B cell (primary cell): ENCODE measurements around the gene KCND1. TPM values are rescaled to one million over a fixed set of nuclear protein-coding genes. Genes with fewer than 3 reads are reported as not detected.

Experiments
- ATAC-seq: fragments of 200-7000 bp; cut with Tn5 transposase; one replicate; pipeline ENCODE4 v1.10.0; 2021; ENCODE audit warnings: low read depth, mild to moderate bottlenecking, moderate number of reproducible peaks, moderate library complexity
- CTCF ChIA-PET: fragments of 350-600 bp; sonication (Branson Sonifier 250); formaldehyde crosslinking; loops from one replicate; lab custom pipeline; 2021; ENCODE audit warnings: antibody characterized with exemption, inconsistent platforms; lab: Charles Lee
- POLR2A ChIA-PET: fragments of 350-600 bp; sonication (Branson Sonifier 250); formaldehyde crosslinking; loops from one replicate; lab custom pipeline; 2021; ENCODE audit warnings: antibody characterized with exemption; lab: Charles Lee
- DNase-seq: peaks from one replicate; pipeline ENCODE4 v3.0.0; 2013
- H2AFZ ChIP-seq: 2 replicates; pipeline ENCODE4 v1.6.1; 2012; ENCODE audit warnings: mild to moderate bottlenecking, low read depth, low read length; ENCODE audit not compliant: insufficient read depth, poor library complexity, severe bottlenecking
- H3K27ac ChIP-seq, 2 donors: 1 replicate in 1 of 2; 2 replicates in 1 of 2; pipeline ENCODE4 v1.5.1; 2012 to 2013; ENCODE audit warnings: low read length in 2 of 2, mild to moderate bottlenecking in 2 of 2, moderate library complexity in 1 of 2
- H3K27me3 ChIP-seq, 4 experiments: fragments of 200-600 bp in 1 of 4; sonication (generic) in 1 of 4; replicated peaks in 1 of 4; 1 replicate in 2 of 4; 2 replicates in 2 of 4; pipeline versions ENCODE4 v1.6.1 to v1.7.0; 2013 to 2016; ENCODE audit warnings: low read length in 3 of 4, mild to moderate bottlenecking in 2 of 4, mixed read lengths in 1 of 4, moderate library complexity in 1 of 4; ENCODE audit not compliant: insufficient read depth in 4 of 4, control insufficient read depth in 3 of 4; ENCODE audit errors: control extremely low read depth in 1 of 4
- H3K36me3 ChIP-seq, 2 experiments: replicated peaks in 1 of 2; 1 replicate in 1 of 2; 2 replicates in 1 of 2; pipeline versions ENCODE4 v1.6.1 to v1.7.1; 2013; ENCODE audit warnings: low read length in 1 of 2; ENCODE audit not compliant: insufficient read depth in 2 of 2, control insufficient read depth in 1 of 2; ENCODE audit errors: control extremely low read depth in 1 of 2, extremely low read depth in 1 of 2
- H3K4me1 ChIP-seq, 2 donors: fragments of 200-600 bp in 1 of 2; sonication (generic) in 1 of 2; 1 replicate in 1 of 2; 2 replicates in 1 of 2; pipeline versions ENCODE4 v1.5.1 to v1.6.1; 2013 to 2017; ENCODE audit warnings: low read length in 2 of 2; ENCODE audit not compliant: control insufficient read depth in 2 of 2, insufficient read depth in 2 of 2
- H3K4me2 ChIP-seq: replicated peaks from 2 replicates; pipeline ENCODE3; 2012; ENCODE audit warnings: mild to moderate bottlenecking, low read depth, low read length; ENCODE audit not compliant: poor library complexity, severe bottlenecking
- H3K4me3 ChIP-seq, 5 experiments: fragments of 200-600 bp in 1 of 5; sonication (generic) in 1 of 5; 1 replicate in 3 of 5; 2 replicates in 2 of 5; pipeline versions ENCODE4 v1.5.1 to v1.7.0; 2011 to 2016; ENCODE audit warnings: low read length in 4 of 5, mild to moderate bottlenecking in 4 of 5, low read depth in 2 of 5, control low read depth in 1 of 5, moderate library complexity in 1 of 5; ENCODE audit not compliant: insufficient read depth in 1 of 5; ENCODE audit errors: control extremely low read depth in 1 of 5, extremely low read depth in 1 of 5
- H3K79me2 ChIP-seq: fragments of 200-600 bp; sonication (generic); one replicate; pipeline ENCODE4 v1.6.0; 2016; ENCODE audit warnings: low read length; ENCODE audit not compliant: control insufficient read depth, insufficient read depth
- H3K9ac ChIP-seq: fragments of 200-600 bp; sonication (generic); 2 replicates; pipeline ENCODE4 v1.6.1; 2017; ENCODE audit warnings: mild to moderate bottlenecking, low read length, moderate library complexity
- H3K9me3 ChIP-seq, 3 donors: one replicate each; pipeline versions ENCODE4 v1.6.1 to v1.7.1; 2013; ENCODE audit warnings: low read length in 2 of 3; ENCODE audit not compliant: control insufficient read depth in 2 of 3, insufficient read depth in 1 of 3; ENCODE audit errors: control extremely low read depth in 1 of 3
- H4K20me1 ChIP-seq: 2 replicates; pipeline ENCODE4 v1.6.0; 2012; ENCODE audit warnings: mild to moderate bottlenecking, low read length; ENCODE audit not compliant: insufficient read depth, control insufficient read depth, poor library complexity, severe bottlenecking
- H3K27ac Mint-ChIP-seq: one replicate; pipeline ENCODE4 v1.8.0; 2021; ENCODE audit warnings: mixed read lengths
- H3K27me3 Mint-ChIP-seq: one replicate; pipeline ENCODE4 v1.8.0; 2021; ENCODE audit warnings: mixed read lengths
- H3K4me1 Mint-ChIP-seq: one replicate; pipeline ENCODE4 v1.8.0; 2021; ENCODE audit warnings: mixed read lengths
- H3K4me3 Mint-ChIP-seq: one replicate; pipeline ENCODE4 v1.8.0; 2021; ENCODE audit warnings: mixed read lengths
- H3K9me3 Mint-ChIP-seq: one replicate; pipeline ENCODE4 v1.8.0; 2022; ENCODE audit warnings: mixed read lengths; ENCODE audit not compliant: insufficient read depth
- CTCF ChIP-seq: fragments of 200-600 bp; IDR thresholded peaks from one replicate; pipeline ENCODE4 v1.8.0; 2022; ENCODE audit warnings: antibody characterized with exemption, mild to moderate bottlenecking
- EZH2 ChIP-seq: IDR thresholded peaks from 2 replicates; pipeline ENCODE4 v1.6.1; 2012; ENCODE audit warnings: borderline replicate concordance, low read depth, mild to moderate bottlenecking, moderate library complexity, low read length; ENCODE audit not compliant: insufficient read depth, poor library complexity, severe bottlenecking
- WGBS: methylation state at CpG from one replicate; pipeline ENCODE4 v1.1.5; 2013; ENCODE audit warnings: missing lambda C conversion rate; ENCODE audit not compliant: insufficient coverage; 5-methylcytosine and 5-hydroxymethylcytosine counted together
- intact Hi-C: fragments of 100-400 bp; cut with micrococcal nuclease; formaldehyde crosslinking; loops from one replicate; pipeline ENCODE4 v1.10.0; 2022
- polyA plus RNA-seq: library from polyadenylated mRNA; depleted of rRNA; stranded (reverse); fragments of >200 nt; gene quantifications from 2 replicates; pipeline ENCODE4 v1.2.3, GENCODE V29; 2012
- total RNA-seq, 2 donors: library from RNA; stranded (reverse); fragments of 120-200 nt in 1 of 2; gene quantifications; 1 replicate in 1 of 2; 2 replicates in 1 of 2; pipeline versions ENCODE4 v1.2.3 to v1.2.4, GENCODE V29; 2013 to 2022

Gene KCND1
- total and polyA plus RNA-seq, 2 donors (not counting 1 experiment from before 2014, with no cell fraction given): 2.2 to 2.3 TPM

GRCh38 chrX:48920718-48921104 is 50.9 kb downstream of the KCND1 start:
- peak overlapping the region; percentile 98 for H3K4me3 Mint-ChIP-seq
- H3K36me3 ChIP-seq: peaks cover 0 to 42% of the 10 kb centered on the region in 2 experiments
- no peaks in the 10 kb centered on the region for H3K9me3 ChIP-seq
- peaks cover 27% of the 10 kb centered on the region for H4K20me1 ChIP-seq
- H3K9ac ChIP-seq: no peak overlapping the region
- peak overlapping the region; percentile 97 for H3K27ac Mint-ChIP-seq
- H3K27ac ChIP-seq: peak overlapping the region in 1 of 2 donors; percentile 23
- H3K79me2 ChIP-seq: peaks cover 59% of the 10 kb centered on the region
- no peak for DNase-seq
- no peaks in the 10 kb centered on the region for H3K27me3 Mint-ChIP-seq
- CTCF ChIA-PET: interaction anchor here (0.6 to 4.0 kb wide), 2 partner anchors 17 to 30 kb away, joined by 3 to 28 read pairs; no protein-coding TSS in a partner anchor
- H3K4me3 ChIP-seq: peak overlapping the region in 1 of 5 experiments; percentile 94
- WGBS: no CpG with 5 or more reads among the region's 4 CpGs
- H3K4me1 ChIP-seq: peaks cover 21 to 39% of the 10 kb centered on the region in 2 donors
- H3K27me3 ChIP-seq: no peaks in the 10 kb centered on the region
- peaks cover 36% of the 10 kb centered on the region for H3K4me1 Mint-ChIP-seq
- intact Hi-C loops: no loop called here
- H2AFZ ChIP-seq: no peak overlapping the region
- POLR2A ChIA-PET: interaction anchor here (5.9 kb wide), 1 partner anchor 17 kb away, joined by 101 read pairs; no protein-coding TSS in a partner anchor
- TF ChIP-seq EZH2: no peak
- no peak for TF ChIP-seq CTCF
- no peak for ATAC-seq
- peak overlapping the region; percentile 77 for H3K4me2 ChIP-seq
- no peaks in the 10 kb centered on the region for H3K9me3 Mint-ChIP-seq

DNA sequence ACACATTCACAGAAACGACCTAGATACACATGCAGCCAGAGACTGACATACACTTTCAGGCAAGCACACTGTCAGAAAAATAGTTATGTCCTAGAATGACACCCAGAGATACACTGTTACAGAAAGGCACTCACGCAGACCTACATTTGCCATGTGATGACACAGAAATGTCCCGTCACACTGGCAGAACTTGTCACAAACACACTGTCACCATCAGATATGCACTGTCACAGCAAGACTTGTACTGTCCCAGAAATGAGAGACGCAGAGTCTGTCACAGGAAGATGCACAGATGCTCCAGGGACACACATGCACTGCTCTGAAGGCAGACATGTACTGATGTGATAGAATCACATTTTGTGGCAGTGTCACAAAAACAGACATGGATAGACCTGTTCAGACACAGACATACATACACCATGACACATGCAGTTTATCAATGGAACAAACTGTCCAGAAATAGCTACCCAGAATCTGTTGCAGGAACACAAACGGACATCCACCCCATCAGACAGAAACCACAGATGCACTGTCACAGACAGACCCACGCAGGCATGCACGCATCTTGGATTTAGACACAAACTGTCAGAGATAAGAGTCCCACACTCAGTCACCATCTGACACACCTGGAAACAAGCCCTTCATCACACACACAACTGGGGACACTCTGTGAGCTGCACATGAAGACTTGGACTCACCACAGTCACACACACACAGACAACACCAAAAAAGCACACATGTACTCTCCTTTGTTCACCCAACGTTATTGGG is 51.5 kb downstream of the KCND1 start:
- H3K36me3 ChIP-seq: peaks cover 0 to 42% of the 10 kb centered on the region in 2 experiments
- intact Hi-C loops: loop anchor here (1.0 to 10.0 kb wide), 8 partner anchors 8 to 1705 kb away; partner anchors contain the start of genes CDK16, ELK1, PLP2 and TFE3
- no peak for DNase-seq

More for the DNA sequence above, 51.5 kb downstream of the KCND1 start:
- ChIA-PET POLR2A (interaction anchor here (1.0 to 5.9 kb wide), 3 partner anchors 18 to 22 kb away, joined by 7 to 101 read pairs (median 18); partner anchors contain the start of genes PQBP1 and TIMM17B), CTCF (interaction anchor here (0.6 to 4.0 kb wide), 5 partner anchors 17 to 272 kb away, joined by 3 to 28 read pairs (median 3); no protein-coding TSS in a partner anchor)
- peaks cover 59% of the 10 kb centered on the region for H3K79me2 ChIP-seq
- TF ChIP-seq CTCF (no peak), EZH2 (no peak)
- no peak for ATAC-seq
- peak overlapping the region; percentile 90 for H3K9ac ChIP-seq
- peaks cover 26 to 42% of the 10 kb centered on the region in 2 donors for H3K4me1 ChIP-seq
- Mint-ChIP-seq H3K27ac (peak overlapping the region; percentile 97), H3K27me3 (no peaks in the 10 kb centered on the region), H3K4me3 (peak overlapping the region; percentile 98), H3K4me1 (peaks cover 35% of the 10 kb centered on the region), H3K9me3 (no peaks in the 10 kb centered on the region)
- H3K27me3 ChIP-seq: no peaks in the 10 kb centered on the region
- H3K4me3 ChIP-seq: peak overlapping the region; percentile 27 to 94 (median 69)
- peak overlapping the region; percentile 84 to 92 for H3K27ac ChIP-seq
- 0% methylated on average over 1 of the region's 8 CpGs for WGBS
- H3K9me3 ChIP-seq: no peaks in the 10 kb centered on the region
- peak overlapping the region; percentile 77 for H3K4me2 ChIP-seq
- peaks cover 32% of the 10 kb centered on the region for H4K20me1 ChIP-seq
- no peak overlapping the region for H2AFZ ChIP-seq
